ENCODE measurements around the gene ARID3B.

DNA sequence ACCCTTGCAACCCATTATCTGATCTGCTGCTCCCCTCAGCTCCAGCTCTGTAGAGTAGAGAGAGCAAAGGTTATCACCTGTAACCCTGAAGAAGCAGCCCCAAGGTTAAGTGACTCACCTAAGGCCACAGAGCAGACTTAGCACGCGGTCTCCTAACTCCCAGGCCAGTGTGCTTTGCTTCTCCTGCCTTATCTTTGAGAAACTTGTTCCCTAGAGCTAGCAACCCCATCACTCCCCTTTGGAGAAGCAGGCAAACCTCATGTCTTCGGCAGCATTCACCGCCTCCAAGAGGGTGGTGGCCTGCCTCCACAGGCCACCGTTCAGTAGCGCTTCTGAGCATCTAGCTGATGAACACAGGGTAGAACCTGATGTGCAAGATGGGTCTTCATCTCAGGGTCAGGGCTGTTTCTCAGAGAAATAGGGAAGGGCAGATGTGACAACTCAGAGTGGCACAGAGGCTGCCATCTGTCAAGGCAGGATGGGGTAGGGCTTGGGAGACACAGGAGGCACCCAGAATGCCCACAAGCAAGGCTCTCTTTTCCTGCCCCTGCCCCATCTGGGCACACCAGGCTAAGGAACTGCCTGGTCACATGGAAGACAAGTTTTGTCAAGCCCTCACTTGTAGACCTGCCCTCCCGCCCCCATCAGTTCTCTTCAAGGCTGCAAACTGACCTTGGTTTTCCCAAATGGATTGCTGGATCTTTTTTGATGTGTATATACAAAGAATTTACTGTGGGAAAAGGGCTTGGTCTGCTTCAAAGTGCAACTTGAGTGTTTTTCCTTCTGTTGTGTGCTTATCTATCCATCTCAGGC lies 39.7 kb downstream of the ARID3B start:
- TF ChIP-seq, protein P1, sequence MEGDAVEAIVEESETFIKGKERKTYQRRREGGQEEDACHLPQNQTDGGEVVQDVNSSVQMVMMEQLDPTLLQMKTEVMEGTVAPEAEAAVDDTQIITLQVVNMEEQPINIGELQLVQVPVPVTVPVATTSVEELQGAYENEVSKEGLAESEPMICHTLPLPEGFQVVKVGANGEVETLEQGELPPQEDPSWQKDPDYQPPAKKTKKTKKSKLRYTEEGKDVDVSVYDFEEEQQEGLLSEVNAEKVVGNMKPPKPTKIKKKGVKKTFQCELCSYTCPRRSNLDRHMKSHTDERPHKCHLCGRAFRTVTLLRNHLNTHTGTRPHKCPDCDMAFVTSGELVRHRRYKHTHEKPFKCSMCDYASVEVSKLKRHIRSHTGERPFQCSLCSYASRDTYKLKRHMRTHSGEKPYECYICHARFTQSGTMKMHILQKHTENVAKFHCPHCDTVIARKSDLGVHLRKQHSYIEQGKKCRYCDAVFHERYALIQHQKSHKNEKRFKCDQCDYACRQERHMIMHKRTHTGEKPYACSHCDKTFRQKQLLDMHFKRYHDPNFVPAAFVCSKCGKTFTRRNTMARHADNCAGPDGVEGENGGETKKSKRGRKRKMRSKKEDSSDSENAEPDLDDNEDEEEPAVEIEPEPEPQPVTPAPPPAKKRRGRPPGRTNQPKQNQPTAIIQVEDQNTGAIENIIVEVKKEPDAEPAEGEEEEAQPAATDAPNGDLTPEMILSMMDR (IDR thresholded peaks at IDR 0.05; ENCODE audit: poor library complexity) = no peak
- TF ChIP-seq EZH2phosphoT487 (IDR thresholded peaks at IDR 0.05; ENCODE audit: low read depth, severe bottlenecking, unreplicated experiment) (no peak), EZH2 (IDR thresholded peaks at IDR 0.05; ENCODE audit: borderline replicate concordance) (no peak)
